ENCODE data around the gene ADPRHL1. TPM values are rescaled to one million over a fixed set of nuclear protein-coding genes. Genes with fewer than 3 reads are reported as not detected.

ADPRHL1 gene
- total and polyA plus RNA-seq, 2 donors (not counting 3 experiments of a cell fraction or from before 2014, with no cell fraction given) = 0.52 to 0.97 TPM

DNA sequence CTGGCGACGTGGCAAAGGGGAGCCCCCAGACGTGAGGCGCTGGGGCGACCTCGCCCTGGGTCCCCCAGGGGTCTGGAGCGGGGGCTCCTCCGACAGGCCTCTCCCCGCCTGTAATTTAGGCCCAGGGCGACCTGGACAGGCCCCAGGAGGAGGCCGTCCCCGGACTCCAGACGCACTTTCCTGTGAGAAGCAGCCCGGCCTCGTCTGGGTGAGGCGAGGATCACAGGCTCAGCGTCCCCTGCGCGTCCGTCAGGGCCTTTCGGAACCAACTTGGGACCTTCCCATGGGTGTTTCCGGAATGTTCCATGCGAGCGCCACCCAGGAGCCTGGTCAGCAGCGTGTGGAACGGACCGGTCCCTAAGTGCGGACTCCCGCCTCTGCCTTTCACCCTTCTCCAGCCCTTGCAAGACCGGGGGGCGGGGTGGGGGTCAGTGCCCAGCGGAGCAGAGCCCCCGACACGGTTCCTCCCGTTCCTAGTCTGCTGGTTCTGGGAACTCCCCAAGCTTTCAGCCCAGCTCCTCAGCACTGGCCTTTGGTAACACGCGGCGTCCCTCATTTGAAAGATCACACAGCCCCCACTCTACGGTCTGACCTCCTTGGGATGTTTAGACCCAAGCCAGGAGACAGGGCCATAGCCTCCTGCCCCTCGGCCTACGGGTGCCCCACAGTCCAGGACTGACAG, 88.2 kb downstream of the ADPRHL1 start:
- TF ChIP-seq GATA2 (IDR thresholded peaks at IDR 0.05; ENCODE audit: insufficient read depth, insufficient read length, low read depth, low read length) = no peak
- no peak for TF ChIP-seq EZH2 (IDR thresholded peaks at IDR 0.05; ENCODE audit: borderline replicate concordance, low read depth, low read length, severe bottlenecking)
- TF ChIP-seq FOS (IDR thresholded peaks at IDR 0.05; ENCODE audit: borderline replicate concordance, insufficient read depth, low read length) = no peak
- no peak for TF ChIP-seq POLR2AphosphoS5 (IDR thresholded peaks at IDR 0.05; ENCODE audit: insufficient read depth, low read depth, low read length)
- no peak for TF ChIP-seq JUN (IDR thresholded peaks at IDR 0.05; ENCODE audit: borderline replicate concordance, insufficient read depth, insufficient read length, low read depth)
- TF ChIP-seq POLR2A (IDR thresholded peaks at IDR 0.05; ENCODE audit: low read depth, low read length) = no peak
- TF ChIP-seq MYC (IDR thresholded peaks at IDR 0.05; ENCODE audit: low read depth, low read length) = no peak
- TF ChIP-seq, protein P1, sequence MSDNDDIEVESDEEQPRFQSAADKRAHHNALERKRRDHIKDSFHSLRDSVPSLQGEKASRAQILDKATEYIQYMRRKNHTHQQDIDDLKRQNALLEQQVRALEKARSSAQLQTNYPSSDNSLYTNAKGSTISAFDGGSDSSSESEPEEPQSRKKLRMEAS (IDR thresholded peaks at IDR 0.05; ENCODE audit: insufficient read depth, insufficient read length) = no peak
- TF ChIP-seq, protein P2, sequence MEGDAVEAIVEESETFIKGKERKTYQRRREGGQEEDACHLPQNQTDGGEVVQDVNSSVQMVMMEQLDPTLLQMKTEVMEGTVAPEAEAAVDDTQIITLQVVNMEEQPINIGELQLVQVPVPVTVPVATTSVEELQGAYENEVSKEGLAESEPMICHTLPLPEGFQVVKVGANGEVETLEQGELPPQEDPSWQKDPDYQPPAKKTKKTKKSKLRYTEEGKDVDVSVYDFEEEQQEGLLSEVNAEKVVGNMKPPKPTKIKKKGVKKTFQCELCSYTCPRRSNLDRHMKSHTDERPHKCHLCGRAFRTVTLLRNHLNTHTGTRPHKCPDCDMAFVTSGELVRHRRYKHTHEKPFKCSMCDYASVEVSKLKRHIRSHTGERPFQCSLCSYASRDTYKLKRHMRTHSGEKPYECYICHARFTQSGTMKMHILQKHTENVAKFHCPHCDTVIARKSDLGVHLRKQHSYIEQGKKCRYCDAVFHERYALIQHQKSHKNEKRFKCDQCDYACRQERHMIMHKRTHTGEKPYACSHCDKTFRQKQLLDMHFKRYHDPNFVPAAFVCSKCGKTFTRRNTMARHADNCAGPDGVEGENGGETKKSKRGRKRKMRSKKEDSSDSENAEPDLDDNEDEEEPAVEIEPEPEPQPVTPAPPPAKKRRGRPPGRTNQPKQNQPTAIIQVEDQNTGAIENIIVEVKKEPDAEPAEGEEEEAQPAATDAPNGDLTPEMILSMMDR (IDR thresholded peaks at IDR 0.05; ENCODE audit: extremely low read depth in 1 of 2, insufficient read depth in 1 of 2, low read depth in 1 of 2, low read length in 2 of 2) = no peak
- H3K9ac ChIP-seq (replicated peaks; ENCODE audit: extremely low read depth, insufficient read depth, low read length) = no peak overlapping the region
- no peaks in the 10 kb centered on the region for H3K36me3 ChIP-seq (ENCODE audit: control insufficient read depth in 2 of 2, extremely low read depth in 1 of 2, insufficient read depth in 2 of 2, low read length in 2 of 2)
- H3K9me3 ChIP-seq (replicated peaks; ENCODE audit: control insufficient read depth, insufficient read depth, low read length) = no peaks in the 10 kb centered on the region
- no peak overlapping the region for H3K4me2 ChIP-seq (ENCODE audit: insufficient read depth, low read length)
- no peaks in the 10 kb centered on the region for H3K9me1 ChIP-seq (replicated peaks; ENCODE audit: control insufficient read depth, extremely low read depth, insufficient read depth, low read length)
- CTCF ChIA-PET = no interaction called here
- intact Hi-C loops (cut with micrococcal nuclease) = no loop called here
- H3K4me1 ChIP-seq (ENCODE audit: control insufficient read depth, extremely low read depth, insufficient read depth, low read length) = no peaks in the 10 kb centered on the region
- DNase-seq (ENCODE audit: low read depth, low spot score) (no peak), FAIRE-seq (no peak)
- peaks cover 20 to 21% of the 10 kb centered on the region in 2 experiments for H3K27me3 ChIP-seq (ENCODE audit: control insufficient read depth in 2 of 2, insufficient read depth in 2 of 2, low read length in 2 of 2)
- POLR2A ChIA-PET = no interaction called here
- no peak overlapping the region for H2AFZ ChIP-seq (ENCODE audit: low read depth, low read length)
- no peaks in the 10 kb centered on the region for H3K79me2 ChIP-seq (ENCODE audit: control insufficient read depth, insufficient read depth, low read length)
- H3K4me3 ChIP-seq (replicated peaks in 1 of 3; ENCODE audit: insufficient read depth in 1 of 3, low read depth in 1 of 3, low read length in 3 of 3) = no peak overlapping the region
- H4K20me1 ChIP-seq (replicated peaks; ENCODE audit: control insufficient read depth, extremely low read depth, insufficient read depth, low read length) = no peaks in the 10 kb centered on the region
- BruUV-seq (replicated peaks) = no TSS peak
- dilution Hi-C loops (cut with MboI; ENCODE audit: extremely low pct_ligation_motif_present, low sequenced_read_pairs) = no loop called here
- no peak overlapping the region for H3K27ac ChIP-seq (ENCODE audit: insufficient read depth, low read depth, low read length)

Measured in endothelial cell of umbilical vein (primary cell).